Ishikawa (cell line): ENCODE data around the gene SPRY4.

Experiments
- CEBPB ChIP-seq: IDR thresholded peaks from 2 replicates; pipeline ENCODE4 v1.6.1; 2012
- CREB1 ChIP-seq: IDR thresholded peaks from 2 replicates; pipeline ENCODE4 v1.6.1; 2012; ENCODE audit warnings: low read depth
- EGR1 ChIP-seq: IDR thresholded peaks from 2 replicates; pipeline ENCODE4 v1.6.1; 2012
- EP300 ChIP-seq: IDR thresholded peaks from 2 replicates; pipeline ENCODE4 v1.6.1; 2012; ENCODE audit warnings: borderline replicate concordance
- FOXM1 ChIP-seq: IDR thresholded peaks from 2 replicates; pipeline ENCODE4 v1.6.1; 2012; ENCODE audit warnings: low read depth, borderline replicate concordance
- MAX ChIP-seq: IDR thresholded peaks from 2 replicates; pipeline ENCODE4 v1.6.1; 2012
- NFIC ChIP-seq: IDR thresholded peaks from 2 replicates; pipeline ENCODE4 v1.6.1; 2012
- RAD21 ChIP-seq: IDR thresholded peaks from 2 replicates; pipeline ENCODE4 v1.6.1; 2012; ENCODE audit warnings: low read depth
- TAF1 ChIP-seq: IDR thresholded peaks from 2 replicates; pipeline ENCODE4 v1.6.1; 2012; ENCODE audit warnings: low read depth, mild to moderate bottlenecking
- TCF12 ChIP-seq: IDR thresholded peaks from 2 replicates; pipeline ENCODE4 v1.6.1; 2012; ENCODE audit warnings: low read depth
- TEAD4 ChIP-seq: IDR thresholded peaks from 2 replicates; pipeline ENCODE4 v1.6.1; 2012
- YY1 ChIP-seq: IDR thresholded peaks from 2 replicates; pipeline ENCODE4 v1.6.1; 2012; ENCODE audit warnings: low read depth
- ZBTB7A ChIP-seq: IDR thresholded peaks from 2 replicates; pipeline ENCODE4 v1.6.1; 2012; ENCODE audit warnings: low read depth
- TF ChIP-seq, protein P1 (sequence below): IDR thresholded peaks from 2 replicates; pipeline ENCODE4 v1.6.1; 2012; ENCODE audit warnings: low read depth, mild to moderate bottlenecking
- TF ChIP-seq, protein P2 (sequence below): IDR thresholded peaks from 2 replicates; pipeline ENCODE4 v1.6.1; 2012

Gene SPRY4

GRCh38 chr5:142296914-142297417 lies 27.9 kb downstream of the SPRY4 start:
- no peak; the same call in 1 of the 2 replicates for TF ChIP-seq CEBPB
- no peak for TF ChIP-seq EGR1
- TF ChIP-seq MAX = peak; percentile 64
- TF ChIP-seq, protein P1, sequence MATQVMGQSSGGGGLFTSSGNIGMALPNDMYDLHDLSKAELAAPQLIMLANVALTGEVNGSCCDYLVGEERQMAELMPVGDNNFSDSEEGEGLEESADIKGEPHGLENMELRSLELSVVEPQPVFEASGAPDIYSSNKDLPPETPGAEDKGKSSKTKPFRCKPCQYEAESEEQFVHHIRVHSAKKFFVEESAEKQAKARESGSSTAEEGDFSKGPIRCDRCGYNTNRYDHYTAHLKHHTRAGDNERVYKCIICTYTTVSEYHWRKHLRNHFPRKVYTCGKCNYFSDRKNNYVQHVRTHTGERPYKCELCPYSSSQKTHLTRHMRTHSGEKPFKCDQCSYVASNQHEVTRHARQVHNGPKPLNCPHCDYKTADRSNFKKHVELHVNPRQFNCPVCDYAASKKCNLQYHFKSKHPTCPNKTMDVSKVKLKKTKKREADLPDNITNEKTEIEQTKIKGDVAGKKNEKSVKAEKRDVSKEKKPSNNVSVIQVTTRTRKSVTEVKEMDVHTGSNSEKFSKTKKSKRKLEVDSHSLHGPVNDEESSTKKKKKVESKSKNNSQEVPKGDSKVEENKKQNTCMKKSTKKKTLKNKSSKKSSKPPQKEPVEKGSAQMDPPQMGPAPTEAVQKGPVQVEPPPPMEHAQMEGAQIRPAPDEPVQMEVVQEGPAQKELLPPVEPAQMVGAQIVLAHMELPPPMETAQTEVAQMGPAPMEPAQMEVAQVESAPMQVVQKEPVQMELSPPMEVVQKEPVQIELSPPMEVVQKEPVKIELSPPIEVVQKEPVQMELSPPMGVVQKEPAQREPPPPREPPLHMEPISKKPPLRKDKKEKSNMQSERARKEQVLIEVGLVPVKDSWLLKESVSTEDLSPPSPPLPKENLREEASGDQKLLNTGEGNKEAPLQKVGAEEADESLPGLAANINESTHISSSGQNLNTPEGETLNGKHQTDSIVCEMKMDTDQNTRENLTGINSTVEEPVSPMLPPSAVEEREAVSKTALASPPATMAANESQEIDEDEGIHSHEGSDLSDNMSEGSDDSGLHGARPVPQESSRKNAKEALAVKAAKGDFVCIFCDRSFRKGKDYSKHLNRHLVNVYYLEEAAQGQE = no peak
- TF ChIP-seq NFIC = peak; percentile 97
- peak; percentile 97 for TF ChIP-seq TEAD4
- no peak for TF ChIP-seq TAF1
- TF ChIP-seq ZBTB7A = no peak
- peak; percentile 16; the same call in 1 of the 2 replicates for TF ChIP-seq YY1
- TF ChIP-seq FOXM1 = peak; percentile 86
- TF ChIP-seq RAD21 = no peak
- TF ChIP-seq TCF12 = peak; percentile 90
- TF ChIP-seq, protein P2, sequence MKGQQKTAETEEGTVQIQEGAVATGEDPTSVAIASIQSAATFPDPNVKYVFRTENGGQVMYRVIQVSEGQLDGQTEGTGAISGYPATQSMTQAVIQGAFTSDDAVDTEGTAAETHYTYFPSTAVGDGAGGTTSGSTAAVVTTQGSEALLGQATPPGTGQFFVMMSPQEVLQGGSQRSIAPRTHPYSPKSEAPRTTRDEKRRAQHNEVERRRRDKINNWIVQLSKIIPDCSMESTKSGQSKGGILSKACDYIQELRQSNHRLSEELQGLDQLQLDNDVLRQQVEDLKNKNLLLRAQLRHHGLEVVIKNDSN = no peak
- TF ChIP-seq CREB1 = no peak
- no peak; the same call in none of the 2 replicates for TF ChIP-seq EP300

DNA sequence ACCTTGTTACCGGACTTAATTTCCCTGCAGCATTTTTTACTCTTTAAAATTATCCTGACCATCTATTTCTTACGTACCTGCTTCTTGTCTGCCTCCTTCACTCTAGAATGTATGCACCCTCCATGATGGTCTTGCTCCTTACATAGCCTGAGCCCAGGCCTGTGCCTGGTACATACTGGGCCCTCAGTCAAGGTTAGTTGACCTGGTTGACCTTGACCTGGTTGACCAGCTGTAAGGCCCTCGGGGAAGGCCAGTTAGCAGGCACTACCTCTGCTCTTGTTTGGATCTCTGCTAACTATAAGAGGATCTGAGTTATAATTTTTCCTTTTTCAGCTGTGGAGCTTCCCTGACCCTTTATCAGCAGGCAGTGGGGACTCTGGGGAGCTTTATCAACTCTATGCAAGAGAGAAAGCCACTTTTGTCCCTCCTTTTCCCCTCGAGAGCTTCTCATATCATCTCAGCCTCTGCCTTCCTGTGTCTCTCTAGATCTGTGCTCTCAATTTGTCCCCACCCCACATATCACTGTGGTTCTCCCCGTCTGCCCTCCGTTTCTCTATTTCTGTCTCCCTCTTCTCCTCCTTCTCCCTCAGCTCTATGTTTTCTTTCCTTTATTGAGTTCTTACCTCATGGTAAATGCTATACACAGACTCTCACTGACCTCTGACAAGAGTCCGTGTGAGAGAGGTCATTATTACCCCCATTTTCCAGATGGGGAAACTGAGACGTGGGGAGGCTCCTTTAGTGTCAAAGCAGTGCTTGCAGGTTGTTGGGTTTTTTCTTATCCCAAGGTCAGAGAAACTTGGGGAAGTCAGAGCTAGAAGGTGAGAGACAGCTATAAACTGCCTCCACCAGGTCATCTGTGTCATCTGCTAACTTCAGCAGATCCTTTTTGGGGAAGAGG lies 28.6 kb downstream of the SPRY4 start:
- TF ChIP-seq EP300 (no peak), RAD21 (no peak), FOXM1 (no peak), TAF1 (no peak), TEAD4 (no peak), MAX (no peak), EGR1 (no peak), CREB1 (no peak), NFIC (no peak), ZBTB7A (no peak), YY1 (no peak), CEBPB (no peak), TCF12 (no peak)
- TF ChIP-seq, protein P2 = no peak
- TF ChIP-seq, protein P1 = no peak

DNA sequence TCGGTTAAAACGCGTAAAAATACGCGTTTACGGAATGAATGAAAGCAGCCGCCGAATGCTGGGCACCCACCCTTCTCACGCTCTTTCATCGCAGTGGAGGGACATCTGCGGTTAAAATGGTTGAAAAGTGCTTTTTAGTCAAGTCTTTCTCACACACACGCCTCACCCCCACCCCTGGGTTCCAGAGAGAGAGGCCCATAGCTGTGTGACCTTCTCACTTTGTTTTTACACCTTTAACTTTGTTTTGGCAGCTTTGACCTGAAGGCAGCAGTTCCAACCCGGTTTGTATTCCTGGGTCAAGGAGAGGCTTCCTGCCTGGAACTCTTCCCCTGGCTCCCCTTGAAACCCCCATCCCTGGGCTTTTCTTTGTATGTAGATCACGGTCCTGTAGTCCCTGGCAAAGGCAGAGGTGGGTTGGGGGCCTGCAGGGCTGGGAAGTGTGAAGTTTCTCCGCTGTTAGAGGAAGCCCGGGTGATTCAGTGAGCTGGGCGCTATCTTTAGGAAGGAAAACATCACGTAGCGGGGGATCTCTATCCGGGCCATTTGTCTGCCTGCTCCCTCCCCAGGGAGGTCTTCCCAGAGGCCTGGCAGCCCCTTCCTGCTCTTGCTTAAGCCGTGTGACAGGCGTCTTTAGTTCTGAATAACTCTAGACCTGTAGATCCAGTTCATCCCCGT lies 29.6 kb downstream of the SPRY4 start:
- TF ChIP-seq CREB1 = no peak
- no peak for TF ChIP-seq FOXM1
- no peak for TF ChIP-seq MAX
- TF ChIP-seq TCF12 = no peak
- no peak for TF ChIP-seq YY1
- no peak for TF ChIP-seq RAD21
- TF ChIP-seq, protein P1 = no peak
- TF ChIP-seq NFIC = no peak
- no peak for TF ChIP-seq EGR1
- no peak for TF ChIP-seq TEAD4
- no peak for TF ChIP-seq TAF1
- TF ChIP-seq ZBTB7A = no peak
- TF ChIP-seq, protein P2 = no peak
- TF ChIP-seq EP300 = no peak
- no peak for TF ChIP-seq CEBPB
